ENCODE measurements around the gene CCDC9B.

The CCDC9B gene

DNA sequence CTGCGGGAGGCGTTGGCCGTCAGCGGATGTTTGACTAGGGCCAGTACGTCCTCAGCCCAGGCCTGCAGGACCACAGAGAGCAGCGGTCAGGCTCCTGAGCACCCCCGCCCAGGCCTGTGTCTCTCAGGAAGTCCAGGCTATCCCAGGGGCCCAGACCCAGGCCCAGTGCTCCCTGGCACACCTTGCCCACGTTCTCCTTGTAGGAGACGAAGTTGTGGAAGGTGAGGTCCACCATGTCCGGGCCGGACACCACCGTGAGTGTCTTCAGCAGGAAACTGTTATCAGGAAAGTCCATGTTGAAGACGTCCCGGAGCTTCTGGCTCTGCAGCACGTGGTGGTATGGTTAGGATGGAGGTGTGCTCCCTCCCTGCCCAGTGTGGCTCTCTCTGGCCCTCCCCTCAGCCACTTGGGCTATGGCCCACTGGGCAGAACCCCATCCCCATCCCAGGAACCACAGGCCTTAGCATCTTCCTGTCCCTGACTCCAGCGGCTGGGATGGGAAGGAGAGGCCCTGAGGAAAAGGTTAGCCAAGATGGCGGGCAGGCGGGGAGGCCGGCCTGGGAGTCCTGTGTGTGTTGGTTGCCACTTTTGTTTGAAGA lies 38.4 kb downstream of the CCDC9B start:
- Histone ChIP-seq H3K9me3 (ENCODE audit: control insufficient read depth in 5 of 5, low read length in 5 of 5) (peaks cover 4 to 12% (median 5%) of the 10 kb centered on the region in 5 donors), H3K4me1 (ENCODE audit: control insufficient read depth in 5 of 5, insufficient read depth in 5 of 5, low read length in 5 of 5) (peaks cover 0 to 24% (median 2%) of the 10 kb centered on the region in 5 donors), H3K4me3 (ENCODE audit: low read depth in 1 of 5, low read length in 5 of 5) (no peak overlapping the region), H3K27ac (ENCODE audit: low read depth, low read length) (no peak overlapping the region), H3K27me3 (ENCODE audit: control insufficient read depth in 5 of 5, insufficient read depth in 4 of 5, low read length in 5 of 5) (peaks cover 0 to 5% (median 2%) of the 10 kb centered on the region in 5 donors), H3K9ac (ENCODE audit: low read length in 5 of 5) (no peak overlapping the region), H3K36me3 (ENCODE audit: control insufficient read depth in 5 of 5, insufficient read depth in 5 of 5, low read length in 5 of 5) (peaks cover 0 to 32% (median 2%) of the 10 kb centered on the region in 5 donors)

DNA sequence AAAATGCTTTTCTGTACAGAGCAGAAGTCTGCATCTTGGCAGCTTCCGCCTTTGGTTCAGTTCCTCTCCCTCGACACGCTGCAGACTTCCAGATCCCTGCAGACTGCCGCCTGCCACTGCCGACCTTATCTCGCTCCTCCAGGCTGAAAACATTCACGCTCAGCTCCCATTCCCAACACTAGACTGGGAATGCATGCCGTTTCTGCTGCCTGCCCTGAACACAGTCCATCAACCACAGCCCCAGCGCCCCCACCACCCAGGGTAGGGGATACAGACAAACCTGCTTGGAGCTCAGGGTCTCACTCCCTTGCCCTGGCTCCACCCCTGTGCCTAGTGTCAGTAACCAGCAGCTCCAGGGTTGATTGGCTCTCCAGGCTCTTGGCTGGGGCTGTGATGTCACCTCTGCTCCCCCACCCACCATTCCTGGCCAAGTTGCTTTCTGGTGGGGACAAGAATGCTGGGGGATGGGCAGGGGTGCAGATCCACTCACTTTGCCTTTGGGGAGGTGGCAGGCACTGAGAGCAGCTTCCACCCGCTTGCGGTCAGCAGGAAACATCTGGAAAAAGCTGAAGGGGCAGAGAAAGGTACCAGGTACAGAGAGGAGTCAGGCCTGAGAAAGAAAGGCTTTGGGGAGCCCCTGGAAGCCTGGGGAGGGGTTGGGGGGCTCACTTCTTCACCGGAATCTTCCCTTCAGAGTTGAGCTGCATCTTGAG lies 39.1 kb downstream of the CCDC9B start:
- Histone ChIP-seq H3K9me3 (ENCODE audit: control insufficient read depth in 5 of 5, low read length in 5 of 5) (peaks cover 4 to 12% (median 5%) of the 10 kb centered on the region in 5 donors), H3K27ac (ENCODE audit: low read depth, low read length) (no peak overlapping the region), H3K27me3 (ENCODE audit: control insufficient read depth in 5 of 5, insufficient read depth in 4 of 5, low read length in 5 of 5) (peaks cover 0 to 7% (median 2%) of the 10 kb centered on the region in 5 donors), H3K4me3 (ENCODE audit: low read depth in 1 of 5, low read length in 5 of 5) (no peak overlapping the region), H3K4me1 (ENCODE audit: control insufficient read depth in 5 of 5, insufficient read depth in 5 of 5, low read length in 5 of 5) (peaks cover 0 to 23% (median 2%) of the 10 kb centered on the region in 5 donors), H3K36me3 (ENCODE audit: control insufficient read depth in 5 of 5, insufficient read depth in 5 of 5, low read length in 5 of 5) (peaks cover 0 to 32% (median 2%) of the 10 kb centered on the region in 5 donors), H3K9ac (ENCODE audit: low read length in 5 of 5) (no peak overlapping the region)

GRCh38 chr15:40300771-40301170 lies 40.0 kb downstream of the CCDC9B start:
- no peak overlapping the region for H3K4me3 ChIP-seq (ENCODE audit: low read depth in 1 of 5, low read length in 5 of 5)
- H3K27me3 ChIP-seq (ENCODE audit: control insufficient read depth in 5 of 5, insufficient read depth in 4 of 5, low read length in 5 of 5) = peaks cover 0 to 9% (median 2%) of the 10 kb centered on the region in 5 donors
- H3K36me3 ChIP-seq (ENCODE audit: control insufficient read depth in 5 of 5, insufficient read depth in 5 of 5, low read length in 5 of 5) = peaks cover 0 to 35% (median 2%) of the 10 kb centered on the region in 5 donors
- H3K9ac ChIP-seq (ENCODE audit: low read length in 5 of 5) = no peak overlapping the region
- peaks cover 4 to 12% (median 5%) of the 10 kb centered on the region in 5 donors for H3K9me3 ChIP-seq (ENCODE audit: control insufficient read depth in 5 of 5, low read length in 5 of 5)
- no peak overlapping the region for H3K27ac ChIP-seq (ENCODE audit: low read depth, low read length)
- H3K4me1 ChIP-seq (ENCODE audit: control insufficient read depth in 5 of 5, insufficient read depth in 5 of 5, low read length in 5 of 5) = peaks cover 0 to 15% (median 1%) of the 10 kb centered on the region in 5 donors

DNA sequence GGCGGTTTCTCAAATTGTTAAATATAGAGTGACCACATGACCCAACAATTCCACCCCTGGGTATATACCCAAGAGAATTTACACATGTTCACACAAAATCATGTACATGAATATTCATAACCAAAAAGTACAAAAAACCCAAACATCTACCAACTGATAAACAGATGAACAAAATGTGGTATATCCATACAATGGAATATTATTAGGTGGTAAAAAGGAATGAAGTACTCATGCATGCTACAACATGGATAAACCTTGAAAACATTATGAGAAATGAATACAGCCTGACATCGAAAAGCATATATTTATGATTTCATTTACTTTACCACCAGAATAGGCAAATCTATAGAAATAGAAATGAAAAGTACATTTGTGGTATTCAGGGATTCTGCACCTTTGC lies 40.4 kb downstream of the CCDC9B start:
- peaks cover 0 to 11% (median 6%) of the 10 kb centered on the region in 5 donors for H3K27me3 ChIP-seq (ENCODE audit: control insufficient read depth in 5 of 5, insufficient read depth in 4 of 5, low read length in 5 of 5)
- no peak overlapping the region for H3K27ac ChIP-seq (ENCODE audit: low read depth, low read length)
- H3K4me1 ChIP-seq (ENCODE audit: control insufficient read depth in 5 of 5, insufficient read depth in 5 of 5, low read length in 5 of 5) = peaks cover 0 to 12% (median 0%) of the 10 kb centered on the region in 5 donors
- no peak overlapping the region for H3K9ac ChIP-seq (ENCODE audit: low read length in 5 of 5)
- peaks cover 4 to 12% (median 5%) of the 10 kb centered on the region in 5 donors for H3K9me3 ChIP-seq (ENCODE audit: control insufficient read depth in 5 of 5, low read length in 5 of 5)
- no peak overlapping the region for H3K4me3 ChIP-seq (ENCODE audit: low read depth in 1 of 5, low read length in 5 of 5)
- peaks cover 0 to 39% (median 3%) of the 10 kb centered on the region in 5 donors for H3K36me3 ChIP-seq (ENCODE audit: control insufficient read depth in 5 of 5, insufficient read depth in 5 of 5, low read length in 5 of 5)

DNA sequence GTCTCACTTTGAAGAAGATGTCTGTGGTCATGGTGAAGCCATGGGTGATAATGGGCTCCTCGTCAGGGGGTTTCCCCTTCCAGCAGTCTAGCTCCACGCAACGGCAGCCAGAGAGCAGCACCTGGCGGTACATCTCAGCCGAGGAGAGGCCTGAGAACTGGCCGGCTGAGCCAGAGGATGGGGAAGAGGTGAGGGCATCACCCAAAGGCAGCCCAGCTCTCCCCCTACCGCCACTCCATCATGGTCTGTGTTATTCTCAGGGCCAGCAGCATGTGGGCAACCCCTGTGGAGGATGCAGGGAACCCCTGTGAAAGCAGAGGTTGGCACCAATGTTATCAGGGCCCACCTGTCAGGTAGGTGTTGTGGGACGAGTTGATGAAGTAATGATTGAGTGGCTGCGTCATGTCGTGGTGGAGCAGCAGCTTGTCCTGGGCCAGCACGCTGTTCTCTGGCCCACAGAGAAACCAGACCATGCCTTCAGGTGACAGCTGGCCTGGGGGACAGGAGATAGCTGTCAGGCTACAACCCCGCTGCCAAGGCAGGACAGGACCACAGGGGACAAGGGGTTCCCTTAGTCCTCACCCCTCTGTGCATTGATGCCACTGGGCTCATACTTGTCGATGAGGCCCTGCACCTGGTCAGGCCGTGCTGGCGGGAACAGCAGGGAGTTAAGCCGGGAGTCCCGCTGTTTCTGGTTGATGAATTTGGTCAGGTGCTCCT lies 42.4 kb downstream of the CCDC9B start:
- H3K36me3 ChIP-seq (ENCODE audit: control insufficient read depth in 5 of 5, insufficient read depth in 5 of 5, low read length in 5 of 5) = peaks cover 0 to 46% (median 3%) of the 10 kb centered on the region in 5 donors
- no peak overlapping the region for H3K27ac ChIP-seq (ENCODE audit: low read depth, low read length)
- no peak overlapping the region for H3K9ac ChIP-seq (ENCODE audit: low read length in 5 of 5)
- H3K4me3 ChIP-seq (ENCODE audit: low read depth in 1 of 5, low read length in 5 of 5) = no peak overlapping the region
- H3K9me3 ChIP-seq (ENCODE audit: control insufficient read depth in 5 of 5, low read length in 5 of 5) = peaks cover 4 to 12% (median 5%) of the 10 kb centered on the region in 5 donors
- H3K4me1 ChIP-seq (ENCODE audit: control insufficient read depth in 5 of 5, insufficient read depth in 5 of 5, low read length in 5 of 5) = peaks cover 0 to 15% (median 0%) of the 10 kb centered on the region in 5 donors
- peaks cover 0 to 11% (median 7%) of the 10 kb centered on the region in 5 donors for H3K27me3 ChIP-seq (ENCODE audit: control insufficient read depth in 5 of 5, insufficient read depth in 4 of 5, low read length in 5 of 5)

DNA sequence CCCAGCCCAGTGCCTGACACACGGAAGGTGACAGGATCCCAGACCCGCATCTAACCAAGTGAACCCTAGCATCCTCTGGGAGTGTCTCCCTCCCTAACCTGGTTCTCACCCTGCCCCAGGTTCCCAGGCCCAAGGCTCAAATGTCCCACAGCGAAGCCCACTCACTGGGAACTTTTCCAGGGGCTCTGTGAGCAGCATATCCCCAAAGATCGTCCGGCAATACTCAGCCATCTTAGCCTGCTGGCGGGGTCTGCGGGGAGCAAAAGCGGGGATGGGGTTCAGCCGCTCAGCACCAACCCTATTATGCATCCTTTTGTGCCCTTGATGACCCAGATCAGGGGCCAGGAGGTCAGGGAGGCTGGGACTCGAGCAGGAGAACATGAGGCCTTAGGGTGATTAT lies 43.4 kb downstream of the CCDC9B start:
- H3K4me1 ChIP-seq (ENCODE audit: control insufficient read depth in 5 of 5, insufficient read depth in 5 of 5, low read length in 5 of 5) = peaks cover 0 to 19% (median 0%) of the 10 kb centered on the region in 5 donors
- H3K9me3 ChIP-seq (ENCODE audit: control insufficient read depth in 5 of 5, low read length in 5 of 5) = peaks cover 4 to 12% (median 5%) of the 10 kb centered on the region in 5 donors
- H3K27ac ChIP-seq (ENCODE audit: low read depth, low read length) = no peak overlapping the region
- H3K36me3 ChIP-seq (ENCODE audit: control insufficient read depth in 5 of 5, insufficient read depth in 5 of 5, low read length in 5 of 5) = peaks cover 0 to 44% (median 3%) of the 10 kb centered on the region in 5 donors
- no peak overlapping the region for H3K9ac ChIP-seq (ENCODE audit: low read length in 5 of 5)
- H3K27me3 ChIP-seq (ENCODE audit: control insufficient read depth in 5 of 5, insufficient read depth in 4 of 5, low read length in 5 of 5) = peaks cover 0 to 13% (median 7%) of the 10 kb centered on the region in 5 donors
- H3K4me3 ChIP-seq (ENCODE audit: low read depth in 1 of 5, low read length in 5 of 5) = no peak overlapping the region

DNA sequence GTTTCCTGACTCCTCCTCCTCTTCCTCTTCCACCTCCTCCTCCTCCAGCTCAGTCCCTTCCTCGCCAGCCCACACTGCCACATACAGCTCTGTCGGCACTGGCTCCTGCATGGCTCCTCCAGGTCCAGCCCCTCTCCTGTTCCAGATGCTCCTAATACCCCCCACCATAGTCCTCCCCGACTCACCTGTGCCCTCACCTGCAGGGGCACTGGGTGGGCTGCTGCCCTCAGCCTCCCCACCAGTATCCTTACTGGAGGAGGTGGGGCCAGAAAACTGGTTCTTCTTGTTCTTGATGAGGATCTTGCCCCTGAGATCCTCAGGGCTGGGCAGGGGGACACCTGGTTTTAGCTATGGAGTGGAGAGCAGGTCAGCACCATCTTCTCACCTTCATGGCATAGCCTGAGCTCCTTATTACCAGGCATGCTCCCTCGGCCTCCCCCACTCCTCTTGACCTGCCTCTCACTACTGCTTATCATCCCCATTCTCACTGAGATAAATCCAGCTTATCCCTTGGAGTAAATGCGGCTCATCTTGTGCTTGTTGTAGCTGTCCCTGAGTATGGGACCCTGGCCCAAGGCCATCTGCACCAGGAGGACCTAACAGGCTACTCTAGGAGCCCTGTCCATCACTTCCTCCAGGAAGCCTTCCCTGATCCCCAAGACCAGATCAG lies 44.0 kb downstream of the CCDC9B start:
- H3K36me3 ChIP-seq (ENCODE audit: control insufficient read depth in 5 of 5, insufficient read depth in 5 of 5, low read length in 5 of 5) = peaks cover 0 to 45% (median 3%) of the 10 kb centered on the region in 5 donors
- peaks cover 0 to 17% (median 7%) of the 10 kb centered on the region in 5 donors for H3K27me3 ChIP-seq (ENCODE audit: control insufficient read depth in 5 of 5, insufficient read depth in 4 of 5, low read length in 5 of 5)
- peaks cover 0 to 17% (median 0%) of the 10 kb centered on the region in 5 donors for H3K4me1 ChIP-seq (ENCODE audit: control insufficient read depth in 5 of 5, insufficient read depth in 5 of 5, low read length in 5 of 5)
- no peak overlapping the region for H3K4me3 ChIP-seq (ENCODE audit: low read depth in 1 of 5, low read length in 5 of 5)
- peaks cover 4 to 12% (median 5%) of the 10 kb centered on the region in 5 donors for H3K9me3 ChIP-seq (ENCODE audit: control insufficient read depth in 5 of 5, low read length in 5 of 5)
- no peak overlapping the region for H3K9ac ChIP-seq (ENCODE audit: low read length in 5 of 5)
- no peak overlapping the region for H3K27ac ChIP-seq (ENCODE audit: low read depth, low read length)

GRCh38 chr15:40295877-40296560 lies 44.7 kb downstream of the CCDC9B start:
- Histone ChIP-seq H3K9me3 (ENCODE audit: control insufficient read depth in 5 of 5, low read length in 5 of 5) (peaks cover 4 to 12% (median 5%) of the 10 kb centered on the region in 5 donors), H3K9ac (ENCODE audit: low read length in 5 of 5) (no peak overlapping the region), H3K27ac (ENCODE audit: low read depth, low read length) (no peak overlapping the region), H3K4me3 (ENCODE audit: low read depth in 1 of 5, low read length in 5 of 5) (no peak overlapping the region), H3K27me3 (ENCODE audit: control insufficient read depth in 5 of 5, insufficient read depth in 4 of 5, low read length in 5 of 5) (peaks cover 0 to 18% (median 6%) of the 10 kb centered on the region in 5 donors), H3K4me1 (ENCODE audit: control insufficient read depth in 5 of 5, insufficient read depth in 5 of 5, low read length in 5 of 5) (peaks cover 2 to 16% (median 5%) of the 10 kb centered on the region in 5 donors), H3K36me3 (ENCODE audit: control insufficient read depth in 5 of 5, insufficient read depth in 5 of 5, low read length in 5 of 5) (peaks cover 0 to 48% (median 3%) of the 10 kb centered on the region in 5 donors)

DNA sequence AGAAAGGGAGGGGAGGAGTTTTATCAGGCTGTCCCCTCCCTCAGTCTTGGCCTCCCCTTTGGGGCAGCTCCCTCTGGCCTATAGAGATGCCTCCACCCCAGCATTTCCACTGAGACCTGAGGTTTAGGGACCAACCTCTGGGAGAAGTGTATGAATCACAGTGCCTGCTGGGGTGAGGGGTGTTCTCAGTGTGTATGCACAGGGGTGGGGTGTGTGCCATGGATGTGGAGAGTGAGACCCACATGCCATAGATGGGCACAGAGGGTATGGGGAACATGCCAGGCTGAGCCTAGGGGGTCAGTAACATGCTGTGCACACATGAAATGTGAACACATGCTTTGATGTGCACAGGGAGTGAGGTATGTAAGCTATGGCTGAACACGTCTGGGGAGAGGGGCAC lies 45.4 kb downstream of the CCDC9B start:
- no peak overlapping the region for H3K9ac ChIP-seq (ENCODE audit: low read length in 5 of 5)
- H3K36me3 ChIP-seq (ENCODE audit: control insufficient read depth in 5 of 5, insufficient read depth in 5 of 5, low read length in 5 of 5) = peaks cover 0 to 49% (median 3%) of the 10 kb centered on the region in 5 donors
- peaks cover 2 to 15% (median 8%) of the 10 kb centered on the region in 5 donors for H3K4me1 ChIP-seq (ENCODE audit: control insufficient read depth in 5 of 5, insufficient read depth in 5 of 5, low read length in 5 of 5)
- H3K27me3 ChIP-seq (ENCODE audit: control insufficient read depth in 5 of 5, insufficient read depth in 4 of 5, low read length in 5 of 5) = peaks cover 0 to 18% (median 3%) of the 10 kb centered on the region in 5 donors
- H3K9me3 ChIP-seq (ENCODE audit: control insufficient read depth in 5 of 5, low read length in 5 of 5) = peaks cover 0 to 9% (median 2%) of the 10 kb centered on the region in 5 donors
- no peak overlapping the region for H3K27ac ChIP-seq (ENCODE audit: low read depth, low read length)
- H3K4me3 ChIP-seq (ENCODE audit: low read depth in 1 of 5, low read length in 5 of 5) = no peak overlapping the region

Measured in subcutaneous abdominal adipose tissue (tissue), 5 donors.